Activated T-cell treated with anti-CD3 and anti-CD28 coated beads for 1 hour (primary cell): ENCODE results near the gene SNX32.

ENCODE experiments used
- DNase-seq: peaks from one replicate; pipeline ENCODE4 v3.0.0-alpha.2; 2020; ENCODE audit warnings: low read depth

SNX32 gene

GRCh38 chr11:65797711-65798110 is 36.1 kb upstream of the SNX32 start:
- DNase-seq = no peak

GRCh38 chr11:65798882-65799281 is 34.9 kb upstream of the SNX32 start:
- no peak for DNase-seq

- no peak for DNase-seq
Measured at GRCh38 chr11:65801153-65801987, 32.4 kb upstream of the SNX32 start.

GRCh38 chr11:65802841-65803240 is 30.9 kb upstream of the SNX32 start:
- DNase-seq = no peak

- DNase-seq = no peak
Measured at GRCh38 chr11:65803797-65804492, 29.8 kb upstream of the SNX32 start.

- no peak for DNase-seq
Measured at GRCh38 chr11:65806979-65807378, 26.8 kb upstream of the SNX32 start.

- DNase-seq = no peak
Measured at GRCh38 chr11:65808744-65809341, 24.9 kb upstream of the SNX32 start.

- DNase-seq = no peak
Measured at GRCh38 chr11:65809496-65809895, 24.3 kb upstream of the SNX32 start.

- no peak for DNase-seq
Measured at GRCh38 chr11:65810046-65810868, 23.5 kb upstream of the SNX32 start.

GRCh38 chr11:65811764-65812475 is 21.8 kb upstream of the SNX32 start:
- no peak for DNase-seq

- no peak for DNase-seq
Measured at GRCh38 chr11:65814131-65814985, 19.4 kb upstream of the SNX32 start.

GRCh38 chr11:65814986-65815565 is 18.7 kb upstream of the SNX32 start:
- no peak for DNase-seq

GRCh38 chr11:65816696-65817095 is 17.1 kb upstream of the SNX32 start:
- DNase-seq = no peak

GRCh38 chr11:65817312-65817834 is 16.4 kb upstream of the SNX32 start:
- no peak for DNase-seq

GRCh38 chr11:65817835-65818680 is 15.7 kb upstream of the SNX32 start:
- DNase-seq = peak; percentile 98

- DNase-seq = no peak
Measured at GRCh38 chr11:65821107-65821506, 12.7 kb upstream of the SNX32 start.

- no peak for DNase-seq
Measured at GRCh38 chr11:65822776-65823528, 10.8 kb upstream of the SNX32 start.
